ENCODE data around the gene TMEM129. TPM values are rescaled to one million over a fixed set of nuclear protein-coding genes. Genes with fewer than 3 reads are reported as not detected.
A peak's percentile ranks its signal among the peaks of the same experiment; 100 is the strongest.

Gene TMEM129
- total and polyA plus RNA-seq, 2 experiments from 2014 or later, result 16.4 to 64.4 TPM

GRCh38 chr4:1716065-1716945, 4.8 kb downstream of the TMEM129 start:
- peaks cover 16% of the 10 kb centered on the region for H3K27me3 Mint-ChIP-seq (ENCODE audit: insufficient read depth, low read depth, poor library complexity)

More at GRCh38 chr4:1716065-1716945, 4.8 kb downstream of the TMEM129 start:
- Mint-ChIP-seq H3K36me3 (ENCODE audit: low read depth) (peaks cover 7% of the 10 kb centered on the region; the same call in 2 of the 3 replicates), H3K9me3 (no peaks in the 10 kb centered on the region), H3K4me3 (no peak overlapping the region), H3K27ac (no peak overlapping the region), H3K4me1 (peaks cover 18% of the 10 kb centered on the region)
- Histone ChIP-seq H3K4me2 (no peak overlapping the region), H3K36me3 (ENCODE audit: insufficient read depth) (no peaks in the 10 kb centered on the region), H4K20me1 (replicated peaks; ENCODE audit: insufficient read depth) (peaks cover 4% of the 10 kb centered on the region), H3K4me3 (no peak overlapping the region), H3K4me1 (ENCODE audit: insufficient read depth) (peaks cover 17% of the 10 kb centered on the region; the same call in 1 of the 2 replicates), H3K27ac (ENCODE audit: low read depth) (no peak overlapping the region), H3K79me2 (replicated peaks; ENCODE audit: insufficient read depth) (peaks cover 27% of the 10 kb centered on the region), H3F3A (replicated peaks; ENCODE audit: low read depth) (peaks cover 17% of the 10 kb centered on the region), H3K27me3 (ENCODE audit: insufficient read depth) (no peaks in the 10 kb centered on the region), H2AFZ (no peak overlapping the region), H3K9me2 (ENCODE audit: insufficient read depth) (no peaks in the 10 kb centered on the region)
- no peak for ATAC-seq
- DNase-seq (ENCODE audit: low spot score), result no peak
- TF ChIP-seq ZNF114 (CRISPR knock-in tag; IDR thresholded peaks at IDR 0.05) (no peak), ZNF331 (CRISPR knock-in tag; IDR thresholded peaks at IDR 0.05; ENCODE audit: low read depth) (no peak), EZH2phosphoT487 (IDR thresholded peaks at IDR 0.05; ENCODE audit: unreplicated experiment) (no peak), STAT1 (IDR thresholded peaks at IDR 0.05; ENCODE audit: unreplicated experiment) (no peak), REST (IDR thresholded peaks at IDR 0.05; ENCODE audit: unreplicated experiment) (no peak), ETS1 (IDR thresholded peaks at IDR 0.05) (no peak), POLR2AphosphoS5 (IDR thresholded peaks at IDR 0.05; ENCODE audit: low read depth) (peak; percentile 18; the same call in 1 of the 2 replicates), NANOG (IDR thresholded peaks at IDR 0.05; ENCODE audit: borderline replicate concordance) (no peak), JUNB (IDR thresholded peaks at IDR 0.05; ENCODE audit: unreplicated experiment) (no peak), CREB1 (CRISPR knock-in tag; IDR thresholded peaks at IDR 0.05; ENCODE audit: low read depth) (no peak)
- TF ChIP-seq, protein P1, sequence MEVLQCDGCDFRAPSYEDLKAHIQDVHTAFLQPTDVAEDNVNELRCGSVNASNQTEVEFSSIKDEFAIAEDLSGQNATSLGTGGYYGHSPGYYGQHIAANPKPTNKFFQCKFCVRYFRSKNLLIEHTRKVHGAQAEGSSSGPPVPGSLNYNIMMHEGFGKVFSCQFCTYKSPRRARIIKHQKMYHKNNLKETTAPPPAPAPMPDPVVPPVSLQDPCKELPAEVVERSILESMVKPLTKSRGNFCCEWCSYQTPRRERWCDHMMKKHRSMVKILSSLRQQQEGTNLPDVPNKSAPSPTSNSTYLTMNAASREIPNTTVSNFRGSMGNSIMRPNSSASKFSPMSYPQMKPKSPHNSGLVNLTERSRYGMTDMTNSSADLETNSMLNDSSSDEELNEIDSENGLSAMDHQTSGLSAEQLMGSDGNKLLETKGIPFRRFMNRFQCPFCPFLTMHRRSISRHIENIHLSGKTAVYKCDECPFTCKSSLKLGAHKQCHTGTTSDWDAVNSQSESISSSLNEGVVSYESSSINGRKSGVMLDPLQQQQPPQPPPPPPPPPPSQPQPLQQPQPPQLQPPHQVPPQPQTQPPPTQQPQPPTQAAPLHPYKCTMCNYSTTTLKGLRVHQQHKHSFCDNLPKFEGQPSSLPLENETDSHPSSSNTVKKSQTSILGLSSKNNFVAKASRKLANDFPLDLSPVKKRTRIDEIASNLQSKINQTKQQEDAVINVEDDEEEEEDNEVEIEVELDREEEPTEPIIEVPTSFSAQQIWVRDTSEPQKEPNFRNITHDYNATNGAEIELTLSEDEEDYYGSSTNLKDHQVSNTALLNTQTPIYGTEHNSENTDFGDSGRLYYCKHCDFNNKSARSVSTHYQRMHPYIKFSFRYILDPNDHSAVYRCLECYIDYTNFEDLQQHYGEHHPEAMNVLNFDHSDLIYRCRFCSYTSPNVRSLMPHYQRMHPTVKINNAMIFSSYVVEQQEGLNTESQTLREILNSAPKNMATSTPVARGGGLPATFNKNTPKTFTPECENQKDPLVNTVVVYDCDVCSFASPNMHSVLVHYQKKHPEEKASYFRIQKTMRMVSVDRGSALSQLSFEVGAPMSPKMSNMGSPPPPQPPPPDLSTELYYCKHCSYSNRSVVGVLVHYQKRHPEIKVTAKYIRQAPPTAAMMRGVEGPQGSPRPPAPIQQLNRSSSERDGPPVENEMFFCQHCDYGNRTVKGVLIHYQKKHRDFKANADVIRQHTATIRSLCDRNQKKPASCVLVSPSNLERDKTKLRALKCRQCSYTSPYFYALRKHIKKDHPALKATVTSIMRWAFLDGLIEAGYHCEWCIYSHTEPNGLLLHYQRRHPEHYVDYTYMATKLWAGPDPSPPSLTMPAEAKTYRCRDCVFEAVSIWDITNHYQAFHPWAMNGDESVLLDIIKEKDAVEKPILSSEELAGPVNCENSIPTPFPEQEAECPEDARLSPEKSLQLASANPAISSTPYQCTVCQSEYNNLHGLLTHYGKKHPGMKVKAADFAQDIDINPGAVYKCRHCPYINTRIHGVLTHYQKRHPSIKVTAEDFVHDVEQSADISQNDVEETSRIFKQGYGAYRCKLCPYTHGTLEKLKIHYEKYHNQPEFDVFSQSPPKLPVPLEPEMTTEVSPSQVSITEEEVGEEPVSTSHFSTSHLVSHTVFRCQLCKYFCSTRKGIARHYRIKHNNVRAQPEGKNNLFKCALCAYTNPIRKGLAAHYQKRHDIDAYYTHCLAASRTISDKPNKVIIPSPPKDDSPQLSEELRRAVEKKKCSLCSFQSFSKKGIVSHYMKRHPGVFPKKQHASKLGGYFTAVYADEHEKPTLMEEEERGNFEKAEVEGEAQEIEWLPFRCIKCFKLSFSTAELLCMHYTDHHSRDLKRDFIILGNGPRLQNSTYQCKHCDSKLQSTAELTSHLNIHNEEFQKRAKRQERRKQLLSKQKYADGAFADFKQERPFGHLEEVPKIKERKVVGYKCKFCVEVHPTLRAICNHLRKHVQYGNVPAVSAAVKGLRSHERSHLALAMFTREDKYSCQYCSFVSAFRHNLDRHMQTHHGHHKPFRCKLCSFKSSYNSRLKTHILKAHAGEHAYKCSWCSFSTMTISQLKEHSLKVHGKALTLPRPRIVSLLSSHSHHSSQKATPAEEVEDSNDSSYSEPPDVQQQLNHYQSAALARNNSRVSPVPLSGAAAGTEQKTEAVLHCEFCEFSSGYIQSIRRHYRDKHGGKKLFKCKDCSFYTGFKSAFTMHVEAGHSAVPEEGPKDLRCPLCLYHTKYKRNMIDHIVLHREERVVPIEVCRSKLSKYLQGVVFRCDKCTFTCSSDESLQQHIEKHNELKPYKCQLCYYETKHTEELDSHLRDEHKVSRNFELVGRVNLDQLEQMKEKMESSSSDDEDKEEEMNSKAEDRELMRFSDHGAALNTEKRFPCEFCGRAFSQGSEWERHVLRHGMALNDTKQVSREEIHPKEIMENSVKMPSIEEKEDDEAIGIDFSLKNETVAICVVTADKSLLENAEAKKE (CRISPR knock-in tag; IDR thresholded peaks at IDR 0.05), result no peak
- TF ChIP-seq, protein P2, sequence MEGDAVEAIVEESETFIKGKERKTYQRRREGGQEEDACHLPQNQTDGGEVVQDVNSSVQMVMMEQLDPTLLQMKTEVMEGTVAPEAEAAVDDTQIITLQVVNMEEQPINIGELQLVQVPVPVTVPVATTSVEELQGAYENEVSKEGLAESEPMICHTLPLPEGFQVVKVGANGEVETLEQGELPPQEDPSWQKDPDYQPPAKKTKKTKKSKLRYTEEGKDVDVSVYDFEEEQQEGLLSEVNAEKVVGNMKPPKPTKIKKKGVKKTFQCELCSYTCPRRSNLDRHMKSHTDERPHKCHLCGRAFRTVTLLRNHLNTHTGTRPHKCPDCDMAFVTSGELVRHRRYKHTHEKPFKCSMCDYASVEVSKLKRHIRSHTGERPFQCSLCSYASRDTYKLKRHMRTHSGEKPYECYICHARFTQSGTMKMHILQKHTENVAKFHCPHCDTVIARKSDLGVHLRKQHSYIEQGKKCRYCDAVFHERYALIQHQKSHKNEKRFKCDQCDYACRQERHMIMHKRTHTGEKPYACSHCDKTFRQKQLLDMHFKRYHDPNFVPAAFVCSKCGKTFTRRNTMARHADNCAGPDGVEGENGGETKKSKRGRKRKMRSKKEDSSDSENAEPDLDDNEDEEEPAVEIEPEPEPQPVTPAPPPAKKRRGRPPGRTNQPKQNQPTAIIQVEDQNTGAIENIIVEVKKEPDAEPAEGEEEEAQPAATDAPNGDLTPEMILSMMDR (conservative IDR thresholded peaks at IDR 0.05; ENCODE audit: low read depth in 2 of 2), result peak; percentile 17 to 24; a peak in 1 of 4 replicates

Measured in GM23338 (cell line).